Astrocyte of the spinal cord (primary cell): ENCODE data around the gene LTK.
A peak's percentile ranks its signal among the peaks of the same experiment; 100 is the strongest.

Source experiments
- DNase-seq: peaks from one replicate; pipeline ENCODE4 v3.0.0; 2011; ENCODE audit warnings: low read depth, low spot score
- H3K4me3 ChIP-seq: 2 replicates; pipeline ENCODE4 v1.5.1; 2011; ENCODE audit warnings: low read depth, mild to moderate bottlenecking, low read length, moderate library complexity
- in situ Hi-C: cut with HindIII; loops from 2 replicates; pipeline ENCODE4 v1.10.0; 2017; ENCODE audit warnings: low sequenced_read_pairs
- TF ChIP-seq, protein P1 (sequence below): IDR thresholded peaks from 2 replicates; pipeline ENCODE4 v1.5.1; 2012; ENCODE audit warnings: low read depth, mild to moderate bottlenecking, low read length, inconsistent platforms

Gene LTK

DNA sequence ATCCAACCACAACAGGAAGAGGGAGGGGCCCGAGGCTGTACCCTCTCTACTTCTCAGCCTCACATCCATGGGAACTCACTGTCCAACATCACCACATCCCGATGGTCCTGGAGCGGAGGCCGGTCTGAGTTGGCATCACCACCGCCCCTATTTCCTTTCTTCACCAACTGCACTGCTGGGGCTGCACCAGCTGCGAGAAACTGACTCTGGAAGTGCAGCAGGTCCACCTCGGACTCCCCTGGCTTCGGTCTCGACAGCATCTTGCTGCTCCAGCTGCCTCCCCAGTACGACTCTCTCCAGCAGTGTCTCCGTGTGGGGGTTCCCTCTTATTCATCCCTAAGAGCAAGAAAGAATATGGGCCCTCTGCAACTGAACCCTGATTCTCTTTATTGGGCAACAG is 23.2 kb upstream of the LTK start:
- TF ChIP-seq, protein P1, sequence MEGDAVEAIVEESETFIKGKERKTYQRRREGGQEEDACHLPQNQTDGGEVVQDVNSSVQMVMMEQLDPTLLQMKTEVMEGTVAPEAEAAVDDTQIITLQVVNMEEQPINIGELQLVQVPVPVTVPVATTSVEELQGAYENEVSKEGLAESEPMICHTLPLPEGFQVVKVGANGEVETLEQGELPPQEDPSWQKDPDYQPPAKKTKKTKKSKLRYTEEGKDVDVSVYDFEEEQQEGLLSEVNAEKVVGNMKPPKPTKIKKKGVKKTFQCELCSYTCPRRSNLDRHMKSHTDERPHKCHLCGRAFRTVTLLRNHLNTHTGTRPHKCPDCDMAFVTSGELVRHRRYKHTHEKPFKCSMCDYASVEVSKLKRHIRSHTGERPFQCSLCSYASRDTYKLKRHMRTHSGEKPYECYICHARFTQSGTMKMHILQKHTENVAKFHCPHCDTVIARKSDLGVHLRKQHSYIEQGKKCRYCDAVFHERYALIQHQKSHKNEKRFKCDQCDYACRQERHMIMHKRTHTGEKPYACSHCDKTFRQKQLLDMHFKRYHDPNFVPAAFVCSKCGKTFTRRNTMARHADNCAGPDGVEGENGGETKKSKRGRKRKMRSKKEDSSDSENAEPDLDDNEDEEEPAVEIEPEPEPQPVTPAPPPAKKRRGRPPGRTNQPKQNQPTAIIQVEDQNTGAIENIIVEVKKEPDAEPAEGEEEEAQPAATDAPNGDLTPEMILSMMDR: no peak
- in situ Hi-C loops: no loop called here
- DNase-seq: no peak

DNA sequence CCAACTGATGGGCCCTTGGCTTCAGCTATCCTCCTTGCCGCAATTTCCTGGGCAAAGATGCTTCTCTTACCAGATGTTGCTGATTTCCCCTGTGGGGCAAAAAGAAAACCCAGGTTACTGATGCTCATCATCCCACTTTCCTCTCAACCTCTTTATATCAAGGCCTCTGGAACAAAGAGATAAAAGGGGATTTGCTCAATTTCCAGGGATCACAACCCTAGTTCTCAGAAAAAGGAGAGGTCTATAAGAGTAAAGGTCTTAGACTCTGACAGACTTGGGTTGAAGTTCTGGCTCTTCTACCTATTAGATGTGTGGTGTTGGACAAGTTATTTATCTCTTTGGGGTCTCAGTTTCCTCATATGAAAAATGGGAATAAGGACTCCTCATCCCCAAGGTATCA is 21.9 kb upstream of the LTK start:
- no peak overlapping the region for H3K4me3 ChIP-seq
- TF ChIP-seq, protein P1: no peak
- DNase-seq: no peak
- in situ Hi-C loops: no loop called here

More for the DNA sequence above, 23.2 kb upstream of the LTK start:
- no peak overlapping the region for H3K4me3 ChIP-seq

DNA sequence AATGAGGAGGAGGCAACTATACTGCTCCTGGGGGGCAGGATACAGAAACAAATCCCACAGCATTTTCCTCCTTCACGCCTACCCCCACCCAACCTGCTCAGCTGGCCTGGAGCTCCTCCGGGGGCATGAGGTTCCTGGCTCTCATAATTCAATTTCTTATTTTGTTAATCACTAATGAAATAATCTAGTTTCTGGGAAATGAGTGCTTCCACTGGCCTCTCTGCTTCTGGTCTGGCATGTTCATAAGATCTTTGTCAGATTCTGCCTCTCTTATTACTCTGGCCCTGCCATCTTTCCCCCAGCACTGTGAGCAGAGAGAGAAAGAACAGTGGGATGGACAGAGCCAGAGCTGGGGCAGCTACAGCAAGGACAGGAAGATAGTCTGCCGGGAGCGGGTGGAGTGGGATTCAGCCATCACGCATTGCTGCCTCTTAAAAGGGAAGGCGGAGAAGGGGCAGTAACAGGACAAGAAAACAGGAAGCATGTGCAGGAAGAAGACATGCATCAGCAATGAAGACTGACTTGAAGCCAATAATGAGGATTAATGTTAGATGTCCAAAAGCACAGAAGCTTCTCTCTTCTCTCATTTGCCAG is 16.8 kb upstream of the LTK start:
- TF ChIP-seq, protein P1: no peak
- no peak overlapping the region for H3K4me3 ChIP-seq
- no peak for DNase-seq
- in situ Hi-C loops: no loop called here

DNA sequence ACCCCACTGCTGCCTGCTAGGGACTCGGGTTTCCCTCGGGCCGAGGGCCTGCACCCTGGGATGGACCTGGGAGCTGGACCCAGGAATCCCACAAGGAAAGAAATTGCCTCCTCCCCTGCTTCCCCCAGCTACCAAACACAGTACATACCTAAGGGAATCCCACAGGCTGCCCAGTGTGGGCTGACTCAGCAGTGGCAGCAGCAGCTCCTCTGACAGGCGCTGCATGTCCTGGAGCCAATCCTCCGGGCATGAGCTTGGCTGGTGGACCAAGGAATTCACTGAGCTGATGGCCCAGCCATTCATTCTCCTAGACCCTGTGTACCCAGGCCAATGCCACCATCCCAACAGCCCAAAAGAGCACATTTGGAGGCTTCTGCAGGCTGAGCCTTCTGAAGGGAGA is 9.5 kb upstream of the LTK start:
- TF ChIP-seq, protein P1: no peak
- in situ Hi-C loops: no loop called here
- H3K4me3 ChIP-seq: no peak overlapping the region
- peak; percentile 15 for DNase-seq

DNA sequence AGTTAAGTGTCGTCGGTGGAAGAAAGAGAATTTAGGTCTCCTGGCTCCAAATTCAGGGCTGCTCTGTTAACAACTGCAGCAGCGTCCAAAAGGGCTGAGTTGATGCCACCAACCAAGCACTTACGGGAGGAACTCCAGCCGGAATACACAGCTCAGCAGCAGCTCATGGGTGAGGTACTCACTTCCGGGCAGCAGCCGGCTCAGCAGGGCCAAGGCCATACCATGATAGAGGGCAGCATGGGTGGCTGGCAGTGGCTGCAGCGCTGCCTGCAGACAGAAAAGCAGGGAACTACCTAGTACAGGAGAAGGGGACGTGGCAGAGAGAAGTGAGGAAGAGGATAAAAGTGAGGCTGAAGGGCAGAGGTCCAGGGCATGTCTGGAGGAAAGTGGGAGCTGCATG is 8.0 kb upstream of the LTK start:
- no peak for DNase-seq
- TF ChIP-seq, protein P1: no peak
- in situ Hi-C loops: no loop called here
- no peak overlapping the region for H3K4me3 ChIP-seq

DNA sequence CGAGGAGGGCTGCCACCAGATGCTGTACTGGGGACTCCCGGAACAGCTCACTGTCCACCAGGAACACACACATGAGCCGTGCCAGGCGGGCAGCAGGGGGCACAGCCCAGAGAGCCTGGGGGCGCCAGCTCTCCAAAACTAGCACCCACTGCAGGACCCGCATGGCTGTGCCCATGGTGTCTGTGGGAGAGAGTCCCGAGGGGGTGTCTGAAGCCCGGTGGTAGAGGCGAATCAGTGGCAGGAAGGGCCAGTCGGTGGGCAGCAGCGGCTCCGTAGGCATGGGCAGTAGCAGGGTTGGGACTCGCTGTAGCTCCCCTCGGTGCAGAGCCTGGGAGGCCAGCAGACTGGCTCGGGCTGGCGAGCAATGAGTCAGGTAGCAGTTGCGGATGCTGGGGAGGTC is 7.0 kb upstream of the LTK start:
- in situ Hi-C loops: no loop called here
- TF ChIP-seq, protein P1: no peak
- DNase-seq: no peak
- no peak overlapping the region for H3K4me3 ChIP-seq
